ENCODE results near the gene NGEF.

DNA sequence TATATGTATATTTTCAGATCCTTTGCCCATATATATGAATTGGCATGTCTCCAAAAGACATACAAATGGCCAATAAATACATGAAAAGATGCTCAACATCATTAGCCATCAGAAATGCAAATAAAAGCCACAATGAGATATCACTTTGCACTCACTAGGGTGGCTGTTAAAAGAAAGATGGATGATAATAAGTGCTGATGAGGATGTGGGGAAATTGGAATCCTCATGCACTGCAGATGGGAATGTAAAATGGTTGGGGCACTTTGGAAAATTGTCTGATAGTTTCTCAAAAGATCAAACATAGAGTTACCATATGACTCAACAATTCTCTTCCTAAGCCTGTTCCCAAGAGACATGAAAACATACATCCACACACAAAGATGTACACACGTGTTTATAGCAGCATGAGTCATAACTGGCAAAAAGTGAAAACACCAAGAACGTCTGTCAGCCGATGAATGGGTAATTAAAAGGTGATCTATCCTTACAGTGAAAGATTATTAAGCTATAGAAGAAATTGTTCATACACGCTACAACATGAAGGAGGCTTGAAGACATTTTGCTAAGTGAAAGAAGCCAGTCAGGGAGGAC lies 19.7 kb downstream of the NGEF start:
- TF ChIP-seq, protein P1, sequence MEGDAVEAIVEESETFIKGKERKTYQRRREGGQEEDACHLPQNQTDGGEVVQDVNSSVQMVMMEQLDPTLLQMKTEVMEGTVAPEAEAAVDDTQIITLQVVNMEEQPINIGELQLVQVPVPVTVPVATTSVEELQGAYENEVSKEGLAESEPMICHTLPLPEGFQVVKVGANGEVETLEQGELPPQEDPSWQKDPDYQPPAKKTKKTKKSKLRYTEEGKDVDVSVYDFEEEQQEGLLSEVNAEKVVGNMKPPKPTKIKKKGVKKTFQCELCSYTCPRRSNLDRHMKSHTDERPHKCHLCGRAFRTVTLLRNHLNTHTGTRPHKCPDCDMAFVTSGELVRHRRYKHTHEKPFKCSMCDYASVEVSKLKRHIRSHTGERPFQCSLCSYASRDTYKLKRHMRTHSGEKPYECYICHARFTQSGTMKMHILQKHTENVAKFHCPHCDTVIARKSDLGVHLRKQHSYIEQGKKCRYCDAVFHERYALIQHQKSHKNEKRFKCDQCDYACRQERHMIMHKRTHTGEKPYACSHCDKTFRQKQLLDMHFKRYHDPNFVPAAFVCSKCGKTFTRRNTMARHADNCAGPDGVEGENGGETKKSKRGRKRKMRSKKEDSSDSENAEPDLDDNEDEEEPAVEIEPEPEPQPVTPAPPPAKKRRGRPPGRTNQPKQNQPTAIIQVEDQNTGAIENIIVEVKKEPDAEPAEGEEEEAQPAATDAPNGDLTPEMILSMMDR (IDR thresholded peaks at IDR 0.05): no peak
- TF ChIP-seq POLR2A (IDR thresholded peaks at IDR 0.05): no peak

Data from adrenal gland (tissue), 5 donors.